ENCODE results near the gene SLC35A4. TPM values are rescaled to one million over a fixed set of nuclear protein-coding genes. Genes with fewer than 3 reads are reported as not detected.
A peak's percentile ranks its signal among the peaks of the same experiment; 100 is the strongest.

The SLC35A4 gene
- total and polyA plus RNA-seq, 2 experiments from 2014 or later: 19.6 to 45.2 TPM

DNA sequence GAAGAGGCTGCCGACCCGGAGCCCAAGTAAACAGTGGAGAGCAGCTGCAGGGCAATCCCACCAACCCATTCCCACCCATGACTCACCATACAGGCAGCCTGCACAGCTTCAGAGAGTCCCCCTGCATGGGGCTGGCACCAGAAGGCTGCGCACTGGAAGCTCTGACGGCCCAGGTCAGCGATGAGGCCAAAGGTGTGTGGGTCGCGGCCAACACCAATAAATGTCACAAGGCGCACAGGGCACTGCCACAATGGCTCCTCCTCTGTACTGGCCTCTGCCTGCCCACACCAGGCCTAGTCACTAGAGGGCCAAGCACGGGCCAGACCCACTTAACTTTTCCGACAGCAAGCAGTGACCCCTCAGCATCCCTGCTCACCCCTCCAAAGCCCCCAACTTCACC lies 4.4 kb upstream of the SLC35A4 start:
- Histone ChIP-seq H3F3A (ENCODE audit: insufficient read depth) (peaks cover 22% of the 10 kb centered on the region), H2AFZ (no peak overlapping the region), H3K27me3 (replicated peaks; ENCODE audit: insufficient read depth) (no peaks in the 10 kb centered on the region), H3K36me3 (ENCODE audit: low read depth) (no peaks in the 10 kb centered on the region), H3K27ac (no peak overlapping the region), H3K4me1 (ENCODE audit: insufficient read depth) (peaks cover 23% of the 10 kb centered on the region), H3K9me2 (ENCODE audit: insufficient read depth) (no peaks in the 10 kb centered on the region), H4K20me1 (ENCODE audit: insufficient read depth) (no peaks in the 10 kb centered on the region), H3K4me3 (no peak overlapping the region), H3K4me2 (ENCODE audit: unreplicated experiment) (no peak overlapping the region), H3K79me2 (ENCODE audit: insufficient read depth) (peaks cover 36% of the 10 kb centered on the region), H3K9me3 (ENCODE audit: low read depth) (no peaks in the 10 kb centered on the region), H3K9ac (no peak overlapping the region)
- in situ Hi-C loops (cut with MboI): no loop called here
- DNase-seq: no peak
- WGBS, 2 experiments (ENCODE audit: low coverage in 1 of 2, low lambda C conversion rate in 2 of 2, missing lambda C conversion rate in 2 of 2): 94 to 96% methylated on average over 10 of the region's 10 CpGs
- TF ChIP-seq EZH2phosphoT487 (IDR thresholded peaks at IDR 0.05; ENCODE audit: insufficient read depth, low read depth) (no peak), EZH2 (IDR thresholded peaks at IDR 0.05; ENCODE audit: insufficient read depth, poor library complexity, severe bottlenecking) (no peak)

GRCh38 chr5:140561753-140562523 lies 2.7 kb upstream of the SLC35A4 start:
- no peaks in the 10 kb centered on the region for H4K20me1 ChIP-seq (ENCODE audit: insufficient read depth)
- no peak for DNase-seq
- no peak for TF ChIP-seq EZH2phosphoT487 (IDR thresholded peaks at IDR 0.05; ENCODE audit: insufficient read depth, low read depth)
- TF ChIP-seq EZH2 (IDR thresholded peaks at IDR 0.05; ENCODE audit: insufficient read depth, poor library complexity, severe bottlenecking): no peak
- H2AFZ ChIP-seq: no peak overlapping the region
- 91 to 98% methylated on average over 10 of the region's 10 CpGs for WGBS, 2 experiments (ENCODE audit: low coverage in 1 of 2, low lambda C conversion rate in 2 of 2, missing lambda C conversion rate in 2 of 2)
- no peak overlapping the region for H3K4me3 ChIP-seq
- no peaks in the 10 kb centered on the region for H3K9me2 ChIP-seq (ENCODE audit: insufficient read depth)
- H3K27ac ChIP-seq: no peak overlapping the region
- H3K9ac ChIP-seq: no peak overlapping the region
- in situ Hi-C loops (cut with MboI): no loop called here
- H3K4me2 ChIP-seq (ENCODE audit: unreplicated experiment): no peak overlapping the region
- H3K36me3 ChIP-seq (ENCODE audit: low read depth): 0 out of 2 replicates have a peak, but pooled peaks cover 5% of the 10 kb centered on the region
- peaks cover 21% of the 10 kb centered on the region for H3F3A ChIP-seq (ENCODE audit: insufficient read depth)
- peaks cover 36% of the 10 kb centered on the region for H3K79me2 ChIP-seq (ENCODE audit: insufficient read depth)
- peaks cover 22% of the 10 kb centered on the region for H3K4me1 ChIP-seq (ENCODE audit: insufficient read depth)
- no peaks in the 10 kb centered on the region for H3K9me3 ChIP-seq (ENCODE audit: low read depth)
- no peaks in the 10 kb centered on the region for H3K27me3 ChIP-seq (replicated peaks; ENCODE audit: insufficient read depth)

DNA sequence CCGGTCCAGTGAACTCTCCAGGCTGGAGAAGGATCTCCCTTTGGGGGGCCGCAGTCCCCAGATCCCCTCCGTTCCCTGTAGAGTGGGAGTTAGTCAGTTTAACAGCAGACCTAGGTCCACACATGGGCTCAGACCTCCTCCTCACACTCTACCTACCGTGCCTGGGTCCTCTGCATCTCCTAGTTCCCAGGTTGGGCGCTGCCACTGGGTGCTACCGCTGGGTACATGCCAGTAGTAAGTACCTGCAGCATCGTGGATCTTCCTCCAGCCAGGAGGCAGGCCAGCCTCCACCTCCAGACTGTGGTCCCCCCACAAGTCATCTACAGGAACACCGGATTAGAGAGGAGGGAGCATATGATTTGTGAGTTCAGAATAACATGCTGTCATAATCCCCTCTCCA lies 1.0 kb upstream of the SLC35A4 start:
- peak overlapping the region; percentile 81 for H2AFZ ChIP-seq
- H4K20me1 ChIP-seq (ENCODE audit: insufficient read depth): no peaks in the 10 kb centered on the region
- H3K9me2 ChIP-seq (ENCODE audit: insufficient read depth): no peaks in the 10 kb centered on the region
- H3K4me2 ChIP-seq (ENCODE audit: unreplicated experiment): peak overlapping the region; percentile 92
- H3K4me1 ChIP-seq (ENCODE audit: insufficient read depth): peaks cover 18% of the 10 kb centered on the region
- peak overlapping the region; percentile 85 for H3K9ac ChIP-seq
- peaks cover 8% of the 10 kb centered on the region; the same call in 1 of the 2 replicates for H3K36me3 ChIP-seq (ENCODE audit: low read depth)
- H3K27me3 ChIP-seq (replicated peaks; ENCODE audit: insufficient read depth): no peaks in the 10 kb centered on the region
- 52 to 55% methylated on average over 8 of the region's 8 CpGs for WGBS, 2 experiments (ENCODE audit: low coverage in 1 of 2, low lambda C conversion rate in 2 of 2, missing lambda C conversion rate in 2 of 2)
- in situ Hi-C loops (cut with MboI): no loop called here
- peak overlapping the region; percentile 90 for H3K4me3 ChIP-seq
- H3K27ac ChIP-seq: peak overlapping the region; percentile 81
- peaks cover 13% of the 10 kb centered on the region; the same call in 1 of the 2 replicates for H3F3A ChIP-seq (ENCODE audit: insufficient read depth)
- peaks cover 49% of the 10 kb centered on the region for H3K79me2 ChIP-seq (ENCODE audit: insufficient read depth)
- H3K9me3 ChIP-seq (ENCODE audit: low read depth): no peaks in the 10 kb centered on the region
- DNase-seq: no peak
- TF ChIP-seq EZH2phosphoT487 (IDR thresholded peaks at IDR 0.05; ENCODE audit: insufficient read depth, low read depth) (no peak), EZH2 (IDR thresholded peaks at IDR 0.05; ENCODE audit: insufficient read depth, poor library complexity, severe bottlenecking) (no peak)

DNA sequence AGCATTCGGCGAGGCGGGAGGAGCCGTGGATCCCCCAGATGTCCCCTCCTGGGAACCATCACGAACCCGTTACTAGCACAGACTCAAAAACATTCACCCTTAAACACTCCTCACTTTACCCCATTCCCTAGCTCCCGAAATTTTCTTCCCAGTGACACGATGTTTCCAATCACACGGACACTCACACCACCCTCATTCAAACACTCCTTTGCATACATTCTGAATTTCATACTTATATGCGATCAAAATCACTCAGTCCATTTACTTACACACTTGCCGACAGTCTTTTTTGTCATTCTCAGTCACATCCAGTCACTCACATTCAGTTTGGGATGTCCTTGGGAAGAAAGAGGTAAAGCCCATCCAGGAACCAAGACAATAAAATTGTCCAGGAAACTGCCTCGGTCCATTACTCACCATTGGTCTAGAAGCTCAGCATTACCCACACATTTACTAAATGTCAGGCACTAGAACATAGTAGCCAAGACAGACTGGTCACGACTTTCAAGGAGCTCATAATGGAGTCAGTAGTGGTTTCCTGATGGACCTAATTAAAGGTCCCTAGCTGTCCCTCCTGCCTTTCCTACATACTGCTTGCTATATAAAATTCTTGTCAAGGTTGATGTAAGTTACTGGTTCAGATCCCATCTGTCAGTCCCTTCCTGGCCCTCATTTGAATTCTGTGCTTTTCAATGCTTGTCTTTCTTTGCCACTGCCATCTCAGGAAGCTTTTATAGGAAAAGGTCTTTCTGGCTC lies 574 bp downstream of the SLC35A4 start:
- in situ Hi-C loops (cut with MboI): no loop called here
- peak; percentile 80 for DNase-seq
- H3K79me2 ChIP-seq (ENCODE audit: insufficient read depth): peaks cover 56% of the 10 kb centered on the region
- peak overlapping the region; percentile 85 for H3K9ac ChIP-seq
- H4K20me1 ChIP-seq (ENCODE audit: insufficient read depth): no peaks in the 10 kb centered on the region
- H3K27ac ChIP-seq: peak overlapping the region; percentile 81
- H2AFZ ChIP-seq: peak overlapping the region; percentile 81
- no peaks in the 10 kb centered on the region for H3K27me3 ChIP-seq (replicated peaks; ENCODE audit: insufficient read depth)
- H3K4me3 ChIP-seq: peak overlapping the region; percentile 90
- TF ChIP-seq EZH2 (IDR thresholded peaks at IDR 0.05; ENCODE audit: insufficient read depth, poor library complexity, severe bottlenecking): no peak
- peaks cover 8% of the 10 kb centered on the region; the same call in 1 of the 2 replicates for H3K36me3 ChIP-seq (ENCODE audit: low read depth)
- H3K9me3 ChIP-seq (ENCODE audit: low read depth): no peaks in the 10 kb centered on the region
- H3K9me2 ChIP-seq (ENCODE audit: insufficient read depth): no peaks in the 10 kb centered on the region
- 0 out of 2 replicates have a peak, but pooled peaks cover 13% of the 10 kb centered on the region for H3F3A ChIP-seq (ENCODE audit: insufficient read depth)
- peak overlapping the region; percentile 98 for H3K4me2 ChIP-seq (ENCODE audit: unreplicated experiment)
- H3K4me1 ChIP-seq (ENCODE audit: insufficient read depth): peaks cover 18% of the 10 kb centered on the region
- WGBS, 2 experiments (ENCODE audit: low coverage in 1 of 2, low lambda C conversion rate in 2 of 2, missing lambda C conversion rate in 2 of 2): 2 to 3% methylated on average over 13 of the region's 13 CpGs

Measured in GM23248 (cell line).